HepG2 (cell line): ENCODE measurements around the gene KIF17. TPM values are rescaled to one million over a fixed set of nuclear protein-coding genes. Genes with fewer than 3 reads are reported as not detected.

Source experiments
- BCL3 ChIP-seq: sonication (generic); formaldehyde crosslinking; IDR thresholded peaks from 2 replicates; pipeline ENCODE4 v1.5.1; 2020; ENCODE audit warnings: mild to moderate bottlenecking, missing genetic modification reagents, moderate library complexity
- DDIT3 ChIP-seq: sonication (generic); formaldehyde crosslinking; IDR thresholded peaks from 2 replicates; pipeline ENCODE4 v1.4.0; 2020; ENCODE audit warnings: mild to moderate bottlenecking, missing genetic modification reagents
- ELF3 ChIP-seq: IDR thresholded peaks from 2 replicates; pipeline ENCODE4 v1.6.1; 2016; ENCODE audit warnings: missing genetic modification reagents, missing compliant biosample characterization
- ELK4 ChIP-seq: sonication (generic); formaldehyde crosslinking; IDR thresholded peaks from 2 replicates; pipeline ENCODE4 v1.9.0; 2021; ENCODE audit warnings: missing genetic modification reagents, borderline replicate concordance
- KDM1A ChIP-seq: IDR thresholded peaks from 2 replicates; pipeline ENCODE4 v1.6.1; 2016; ENCODE audit warnings: missing compliant biosample characterization
- KDM5B ChIP-seq: sonication (generic); formaldehyde crosslinking; IDR thresholded peaks from 2 replicates; pipeline ENCODE4 v1.4.0; 2020; ENCODE audit warnings: missing genetic modification reagents, mild to moderate bottlenecking, borderline replicate concordance
- KLF13 ChIP-seq: sonication (generic); formaldehyde crosslinking; IDR thresholded peaks from 2 replicates; pipeline ENCODE4 v1.4.0; 2020; ENCODE audit warnings: mild to moderate bottlenecking, missing genetic modification reagents
- NONO ChIP-seq, 2 experiments: fragments of 450-650 bp in 1 of 2; sonication (generic) in 1 of 2; formaldehyde crosslinking in 1 of 2; IDR thresholded peaks in 1 of 2; conservative IDR thresholded peaks in 1 of 2; 2 replicates each; pipeline versions ENCODE4 v1.6.1 to v1.8.0; 2017 to 2022; ENCODE audit warnings: mild to moderate bottlenecking in 1 of 2, missing genetic modification reagents in 1 of 2, moderate library complexity in 1 of 2
- POGZ ChIP-seq: sonication (generic); formaldehyde crosslinking; IDR thresholded peaks from 2 replicates; pipeline ENCODE4 v1.4.0; 2020; ENCODE audit warnings: mild to moderate bottlenecking, missing genetic modification reagents
- POLR2A ChIP-seq, 2 experiments: IDR thresholded peaks; 2 replicates each; pipeline ENCODE4 v1.6.1; 2011; ENCODE audit warnings: low read depth in 2 of 2, low read length in 2 of 2, mild to moderate bottlenecking in 1 of 2, moderate library complexity in 1 of 2; ENCODE audit not compliant: insufficient read depth in 1 of 2
- RBM22 ChIP-seq: fragments of 200-400 bp; formaldehyde crosslinking; optimal IDR thresholded peaks from 2 replicates; pipeline ENCODE3; 2017; ENCODE audit warnings: mild to moderate bottlenecking, low read length, moderate library complexity
- SMC3 ChIP-seq: IDR thresholded peaks from 2 replicates; pipeline ENCODE4 v1.6.1; 2011; ENCODE audit warnings: low read length, improper control_type of control experiment
- TEAD3 ChIP-seq: optimal IDR thresholded peaks from 2 replicates; pipeline ENCODE3; 2016; ENCODE audit warnings: borderline replicate concordance
- TERF1 ChIP-seq: sonication (generic); formaldehyde crosslinking; IDR thresholded peaks from 2 replicates; pipeline ENCODE4 v1.8.0; 2022; ENCODE audit warnings: mild to moderate bottlenecking, missing genetic modification reagents, moderate library complexity
- YEATS2 ChIP-seq: sonication (generic); formaldehyde crosslinking; IDR thresholded peaks from 2 replicates; pipeline ENCODE4 v1.4.0; 2020; ENCODE audit warnings: missing genetic modification reagents, borderline replicate concordance
- ZFP37 ChIP-seq: sonication (generic); formaldehyde crosslinking; IDR thresholded peaks from 2 replicates; pipeline ENCODE4 v1.4.0; 2020; ENCODE audit warnings: missing genetic modification reagents, borderline replicate concordance
- ZNF124 ChIP-seq: sonication (generic); formaldehyde crosslinking; IDR thresholded peaks from 2 replicates; pipeline ENCODE4 v1.4.0; 2020; ENCODE audit warnings: missing genetic modification reagents
- ZNF432 ChIP-seq: sonication (generic); formaldehyde crosslinking; IDR thresholded peaks from 2 replicates; pipeline ENCODE4 v1.5.0; 2020; ENCODE audit warnings: missing genetic modification reagents, mild to moderate bottlenecking, borderline replicate concordance
- ZNF468 ChIP-seq: sonication (generic); formaldehyde crosslinking; IDR thresholded peaks from 2 replicates; pipeline ENCODE4 v1.8.0; 2022; ENCODE audit warnings: mild to moderate bottlenecking, moderate library complexity, missing genetic modification reagents
- ZNF564 ChIP-seq: sonication (generic); formaldehyde crosslinking; IDR thresholded peaks from 2 replicates; pipeline ENCODE4 v1.8.1; 2023; ENCODE audit warnings: mild to moderate bottlenecking, missing genetic modification reagents
- ZNF576 ChIP-seq: sonication (generic); formaldehyde crosslinking; IDR thresholded peaks from 2 replicates; pipeline ENCODE4 v1.4.0; 2020; ENCODE audit warnings: mild to moderate bottlenecking, missing genetic modification reagents
- ZNF605 ChIP-seq: sonication (generic); formaldehyde crosslinking; IDR thresholded peaks from 2 replicates; pipeline ENCODE4 v1.8.0; 2022; ENCODE audit warnings: mild to moderate bottlenecking, missing genetic modification reagents
- ZNF616 ChIP-seq: sonication (generic); formaldehyde crosslinking; IDR thresholded peaks from 2 replicates; pipeline ENCODE4 v1.5.0; 2020; ENCODE audit warnings: low read depth, mild to moderate bottlenecking, missing genetic modification reagents
- ZNF784 ChIP-seq: sonication (generic); formaldehyde crosslinking; IDR thresholded peaks from 2 replicates; pipeline ENCODE4 v1.5.1; 2020; ENCODE audit warnings: missing genetic modification reagents, mild to moderate bottlenecking, borderline replicate concordance
- ZNF878 ChIP-seq: sonication (generic); formaldehyde crosslinking; IDR thresholded peaks from 2 replicates; pipeline ENCODE4 v1.8.1; 2023; ENCODE audit warnings: mild to moderate bottlenecking, missing genetic modification reagents, moderate library complexity
- polyA plus RNA-seq, 8 experiments: library from polyadenylated mRNA; depleted of rRNA in 3 of 8; stranded (reverse) in 7 of 8; unstranded in 1 of 8; fragments of >200 nt; fragmentation: Illumina TruSeq in 4 of 8; extraction: Trizol in 4 of 8; gene quantifications; 2 replicates each; pipeline versions ENCODE4 v1.2.1 to v1.2.3, GENCODE V29; 2011 to 2016; ENCODE audit warnings: low read depth in 4 of 8, missing spikeins in 1 of 8, mixed read lengths in 1 of 8; ENCODE audit not compliant: insufficient read depth in 1 of 8
- total RNA-seq, 5 experiments: library from RNA; depleted of rRNA; stranded (reverse); fragments of >200 nt; fragmentation: Illumina TruSeq; extraction: Trizol; gene quantifications; 2 replicates each; pipeline ENCODE4 v1.2.3, GENCODE V29; 2016; ENCODE audit warnings: low read depth in 1 of 5

KIF17 gene
- total and polyA plus RNA-seq, 2 of the 13 experiments (the other 11 are each of a cell fraction or from before 2014, with no cell fraction given): 0.24 to 0.44 TPM

- TF ChIP-seq NONO (IDR thresholded peaks at IDR 0.05): no peak
- no peak; the same call in none of the 2 replicates for TF ChIP-seq NONO (CRISPR knock-in tag; conservative IDR thresholded peaks at IDR 0.05)
- TF ChIP-seq ZFP37 (CRISPR knock-in tag): no peak; the same call in 1 of the 2 replicates
- TF ChIP-seq KDM5B (CRISPR knock-in tag): no peak
- no peak for TF ChIP-seq ZNF564 (CRISPR knock-in tag)
- TF ChIP-seq TERF1 (CRISPR knock-in tag): no peak
- no peak for TF ChIP-seq BCL3
- TF ChIP-seq ZNF576 (CRISPR knock-in tag): 0 out of 2 replicates have a peak, but pooled peaks have one; percentile 46
- peak; percentile 80; the same call in 1 of the 2 replicates for TF ChIP-seq ZNF124
- TF ChIP-seq ELF3: peak; percentile 29; the same call in 1 of the 2 replicates
- no peak for TF ChIP-seq POGZ (CRISPR knock-in tag)
- no peak for TF ChIP-seq ZNF432
- TF ChIP-seq KLF13 (CRISPR knock-in tag): no peak
- no peak for TF ChIP-seq RBM22
- TF ChIP-seq ZNF784: no peak
- no peak for TF ChIP-seq KDM1A
- TF ChIP-seq YEATS2 (CRISPR knock-in tag): no peak; the same call in 1 of the 2 replicates
- TF ChIP-seq TEAD3 (CRISPR knock-in tag): peak; percentile 90
- no peak for TF ChIP-seq ELK4 (CRISPR knock-in tag)
- no peak; the same call in 1 of the 2 replicates for TF ChIP-seq ZNF878 (CRISPR knock-in tag)
- no peak for TF ChIP-seq ZNF468
- peak in 1 of 2 experiments; percentile 50; a peak in 2 of 4 replicates for TF ChIP-seq POLR2A (IDR thresholded peaks at IDR 0.05; ENCODE audit: insufficient read depth in 1 of 2, low read depth in 2 of 2, low read length in 2 of 2)
- 0 out of 2 replicates have a peak, but pooled peaks have one; percentile 36 for TF ChIP-seq ZNF605 (CRISPR knock-in tag)
- 0 out of 2 replicates have a peak, but pooled peaks have one; percentile 46 for TF ChIP-seq DDIT3 (CRISPR knock-in tag)
- no peak for TF ChIP-seq ZNF616
- TF ChIP-seq SMC3: no peak
Observed at GRCh38 chr1:20732588-20733359, 15.0 kb upstream of the KIF17 start, which contains the start of gene SH2D5 (continued).
